BLaER1 (cell line): ENCODE measurements around the gene CAPZB.

ENCODE experiments used
- H3K27ac ChIP-seq: shearing (Covaris generic); formaldehyde crosslinking; 2 replicates; pipeline ENCODE4 v1.8.1; 2022
- H3K27me3 ChIP-seq: shearing (Covaris generic); formaldehyde crosslinking; 2 replicates; pipeline ENCODE4 v1.8.1; 2022
- H3K36me3 ChIP-seq: shearing (Covaris generic); formaldehyde crosslinking; 2 replicates; pipeline ENCODE4 v1.8.1; 2022
- H3K4me1 ChIP-seq: shearing (Covaris generic); formaldehyde crosslinking; 2 replicates; pipeline ENCODE4 v1.8.1; 2022
- H3K4me2 ChIP-seq: shearing (Covaris generic); formaldehyde crosslinking; 2 replicates; pipeline ENCODE4 v1.8.1; 2022
- H3K4me3 ChIP-seq: shearing (Covaris generic); formaldehyde crosslinking; 2 replicates; pipeline ENCODE4 v1.8.1; 2022
- H3K9ac ChIP-seq: shearing (Covaris generic); formaldehyde crosslinking; 2 replicates; pipeline ENCODE4 v1.8.1; 2022
- H3K9me3 ChIP-seq: shearing (Covaris generic); formaldehyde crosslinking; 2 replicates; pipeline ENCODE4 v1.8.1; 2022
- H4K20me1 ChIP-seq: shearing (Covaris generic); formaldehyde crosslinking; 2 replicates; pipeline ENCODE4 v1.8.1; 2022
- Cebpa-rat ChIP-seq: shearing (Covaris generic); IDR thresholded peaks from 2 replicates; pipeline ENCODE4 v1.8.1; 2022

The CAPZB gene

DNA sequence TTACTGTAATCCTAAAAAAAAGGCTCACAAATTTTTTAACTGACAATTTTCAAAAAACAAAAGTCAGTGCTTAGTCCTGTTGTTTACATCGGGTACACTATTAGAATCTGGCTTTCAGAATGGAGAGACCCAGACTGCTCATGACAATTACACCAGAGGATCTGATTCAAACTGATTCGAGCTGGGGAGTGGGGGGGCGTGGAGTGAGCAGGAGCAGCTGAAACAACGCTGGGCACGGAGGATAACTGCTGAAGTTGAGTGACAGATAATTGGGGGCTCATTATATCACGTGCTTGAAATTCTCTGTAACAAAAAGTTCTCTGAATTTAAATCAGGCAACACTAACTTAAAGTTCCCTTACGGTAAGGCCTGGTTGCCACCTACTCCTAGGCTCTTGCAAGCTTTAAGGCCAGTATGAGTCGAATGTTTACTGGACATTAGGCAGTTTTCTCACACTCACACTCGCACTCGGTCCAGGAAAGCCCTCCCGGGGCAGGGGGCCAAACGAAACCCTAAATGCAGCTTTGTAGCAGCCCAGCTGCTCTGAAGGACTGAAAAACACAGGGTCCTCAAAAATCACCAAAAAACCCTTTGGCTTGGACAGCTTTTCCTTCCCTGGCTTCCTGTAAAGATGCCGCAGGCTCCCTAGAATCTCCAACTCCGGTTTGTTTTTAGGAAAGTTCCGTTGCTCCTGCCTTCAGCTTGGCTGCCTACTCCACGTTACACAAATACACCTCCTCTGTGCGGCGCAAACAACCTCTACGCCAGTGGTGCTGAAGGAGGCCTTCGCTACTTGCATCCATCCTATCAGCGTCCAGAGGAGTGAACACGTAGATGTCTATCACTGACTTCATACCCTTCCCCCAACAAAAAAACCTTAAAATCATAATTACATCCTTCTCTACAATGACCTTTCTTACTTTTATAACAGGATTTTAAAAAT, 42.9 kb downstream of the CAPZB start:
- peaks cover 100% of the 10 kb centered on the region for H4K20me1 ChIP-seq

DNA sequence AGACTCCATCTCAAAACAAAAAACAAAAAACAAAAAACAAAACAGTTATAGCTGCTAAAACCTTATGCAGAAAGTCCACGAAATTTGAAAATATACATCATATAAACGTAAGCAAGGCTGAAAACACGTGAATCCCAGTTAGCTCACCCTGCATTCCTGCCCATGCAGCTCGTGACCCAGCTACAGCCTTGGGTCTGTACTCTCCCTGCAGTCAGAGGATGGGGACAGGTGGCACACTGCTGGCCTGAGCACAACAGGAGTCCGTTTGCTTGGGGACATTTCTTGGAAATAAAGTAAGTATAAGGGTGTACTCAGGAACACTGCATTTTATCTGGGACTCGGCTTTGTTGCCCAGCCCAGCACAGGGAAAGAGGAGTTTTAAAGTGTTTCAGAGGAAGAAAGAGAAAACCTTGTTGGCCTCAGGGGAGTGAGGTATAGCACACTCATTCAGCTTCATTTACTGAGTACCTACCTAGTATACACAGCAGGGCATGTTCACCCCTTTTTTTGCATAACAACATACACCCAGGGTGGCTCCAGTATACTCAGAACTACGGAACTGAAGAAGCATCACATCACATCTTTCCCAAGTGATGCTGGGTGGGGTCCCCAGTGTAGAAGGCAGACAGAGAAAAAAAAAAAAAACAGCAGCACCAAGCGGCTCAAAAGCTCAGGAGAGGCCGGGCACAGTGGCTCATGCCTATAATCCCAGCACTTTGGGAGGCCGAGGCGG, 44.1 kb downstream of the CAPZB start:
- Histone ChIP-seq H4K20me1 (peaks cover 100% of the 10 kb centered on the region), H3K9me3 (no peaks in the 10 kb centered on the region), H3K4me3 (no peak overlapping the region), H3K27me3 (no peaks in the 10 kb centered on the region), H3K4me1 (peaks cover 77% of the 10 kb centered on the region), H3K27ac (no peak overlapping the region), H3K9ac (0 out of 2 replicates have a peak overlapping the region, but pooled peaks have one; percentile 16), H3K36me3 (peaks cover 28% of the 10 kb centered on the region), H3K4me2 (peak overlapping the region; percentile 57)
- no peak for TF ChIP-seq Cebpa-rat

More for the DNA sequence above, 42.9 kb downstream of the CAPZB start:
- Histone ChIP-seq H3K9me3 (no peaks in the 10 kb centered on the region), H3K9ac (no peak overlapping the region), H3K27me3 (no peaks in the 10 kb centered on the region), H3K27ac (no peak overlapping the region), H3K4me3 (no peak overlapping the region), H3K4me2 (peak overlapping the region; percentile 20; the same call in 1 of the 2 replicates), H3K4me1 (peaks cover 88% of the 10 kb centered on the region), H3K36me3 (peaks cover 16% of the 10 kb centered on the region)
- TF ChIP-seq Cebpa-rat, result no peak

DNA sequence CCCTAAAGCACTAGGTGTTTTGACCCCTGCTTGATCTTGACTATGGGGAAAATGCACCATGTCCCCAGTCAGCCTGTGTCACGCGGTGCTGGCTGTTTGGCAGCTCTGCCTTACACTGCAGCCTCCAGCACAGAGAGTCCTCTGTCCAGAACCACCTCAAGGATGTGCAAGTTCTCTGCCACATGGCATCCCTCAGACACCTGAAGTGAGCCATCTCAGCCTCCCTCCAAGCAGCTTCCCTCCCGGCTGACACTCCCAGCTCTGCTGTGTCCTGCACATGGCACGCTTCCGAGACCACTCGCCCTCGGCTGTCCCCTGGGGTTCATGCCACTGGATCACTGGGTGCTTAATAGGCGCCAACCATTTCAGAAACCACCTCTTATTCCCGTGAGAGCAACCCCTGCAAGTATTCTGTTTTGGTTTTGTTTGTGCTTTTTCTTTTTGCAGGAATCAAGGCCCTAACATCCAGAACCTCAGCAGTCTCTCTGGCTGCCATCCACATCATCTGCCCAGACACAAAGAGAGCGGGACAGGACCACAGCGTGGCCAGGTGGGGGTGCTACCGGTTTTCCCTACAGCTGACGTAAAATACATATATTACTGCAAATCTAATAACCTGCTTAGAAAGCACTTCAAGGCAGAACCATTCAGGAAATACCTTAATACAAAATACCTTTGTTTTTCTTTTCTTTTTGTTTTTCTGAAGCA, 45.7 kb downstream of the CAPZB start:
- Histone ChIP-seq H4K20me1 (peaks cover 100% of the 10 kb centered on the region), H3K9ac (0 out of 2 replicates have a peak overlapping the region, but pooled peaks have one; percentile 12), H3K27me3 (no peaks in the 10 kb centered on the region), H3K9me3 (no peaks in the 10 kb centered on the region), H3K4me3 (no peak overlapping the region), H3K4me1 (peaks cover 70% of the 10 kb centered on the region), H3K4me2 (peak overlapping the region; percentile 57), H3K36me3 (peaks cover 36% of the 10 kb centered on the region), H3K27ac (no peak overlapping the region)
- TF ChIP-seq Cebpa-rat, result no peak

DNA sequence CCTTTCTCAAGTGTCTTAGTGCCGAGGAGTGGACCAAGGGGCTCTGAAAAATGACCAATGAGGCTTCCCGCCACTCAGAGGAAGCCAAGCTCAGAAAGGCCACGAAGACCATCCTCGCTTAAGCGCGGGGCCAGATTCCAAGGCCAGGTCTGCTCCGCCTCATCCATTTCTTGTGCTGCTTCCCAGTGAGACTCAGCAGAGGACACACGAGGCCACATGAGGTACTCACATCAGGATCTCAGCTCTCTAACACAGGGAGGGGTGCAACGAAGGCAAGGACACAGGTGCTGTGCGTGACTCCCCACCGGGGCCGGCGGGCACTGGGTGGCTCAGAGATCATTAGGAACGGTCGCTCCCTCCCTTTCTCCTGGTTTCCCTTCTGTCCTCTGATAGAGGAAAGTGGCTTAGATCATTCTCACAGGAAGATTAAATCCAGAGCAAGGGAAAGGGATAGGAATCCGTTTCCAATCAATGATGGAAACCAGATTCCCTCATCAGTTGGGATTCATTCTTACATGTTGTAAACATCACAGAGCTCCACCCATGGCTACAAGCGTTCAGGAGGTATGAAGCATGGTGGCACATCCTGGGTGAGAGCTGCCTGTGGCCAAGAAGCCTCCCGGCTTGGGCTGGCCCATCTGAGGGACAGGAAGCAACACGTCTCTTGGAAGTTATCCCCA, 46.7 kb downstream of the CAPZB start:
- peaks cover 43% of the 10 kb centered on the region for H3K36me3 ChIP-seq
- TF ChIP-seq Cebpa-rat, result no peak
- no peak overlapping the region for H3K27ac ChIP-seq
- no peak overlapping the region for H3K4me3 ChIP-seq
- H3K4me1 ChIP-seq, result peaks cover 61% of the 10 kb centered on the region
- no peak overlapping the region for H3K4me2 ChIP-seq
- H3K9ac ChIP-seq, result no peak overlapping the region
- peaks cover 100% of the 10 kb centered on the region for H4K20me1 ChIP-seq
- no peaks in the 10 kb centered on the region for H3K27me3 ChIP-seq
- no peaks in the 10 kb centered on the region for H3K9me3 ChIP-seq

DNA sequence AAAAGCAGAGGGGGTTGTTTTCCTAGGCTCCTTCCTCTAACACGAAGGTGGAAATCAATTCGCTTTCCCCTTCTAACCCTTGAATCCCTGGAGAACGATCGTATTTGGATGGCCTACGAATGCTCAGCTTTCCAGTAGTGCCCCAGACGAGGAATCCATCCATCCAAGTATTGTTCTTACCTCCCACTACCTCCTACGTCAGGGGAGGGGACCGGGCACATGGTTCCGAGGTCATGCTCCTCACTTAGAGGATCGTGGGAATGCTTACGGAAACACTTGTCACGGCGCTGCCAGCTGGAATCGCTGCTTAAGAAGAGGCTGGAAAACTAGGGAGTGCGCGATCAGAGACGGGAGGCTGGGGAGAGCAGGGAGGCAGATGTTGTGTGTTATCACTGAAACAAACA, 47.4 kb downstream of the CAPZB start:
- H3K27me3 ChIP-seq, result no peaks in the 10 kb centered on the region
- peaks cover 100% of the 10 kb centered on the region for H4K20me1 ChIP-seq
- no peak for TF ChIP-seq Cebpa-rat
- H3K4me2 ChIP-seq, result no peak overlapping the region
- H3K36me3 ChIP-seq, result peaks cover 51% of the 10 kb centered on the region
- no peak overlapping the region for H3K27ac ChIP-seq
- H3K4me1 ChIP-seq, result peaks cover 53% of the 10 kb centered on the region
- no peak overlapping the region for H3K4me3 ChIP-seq
- H3K9ac ChIP-seq, result no peak overlapping the region
- no peaks in the 10 kb centered on the region for H3K9me3 ChIP-seq

DNA sequence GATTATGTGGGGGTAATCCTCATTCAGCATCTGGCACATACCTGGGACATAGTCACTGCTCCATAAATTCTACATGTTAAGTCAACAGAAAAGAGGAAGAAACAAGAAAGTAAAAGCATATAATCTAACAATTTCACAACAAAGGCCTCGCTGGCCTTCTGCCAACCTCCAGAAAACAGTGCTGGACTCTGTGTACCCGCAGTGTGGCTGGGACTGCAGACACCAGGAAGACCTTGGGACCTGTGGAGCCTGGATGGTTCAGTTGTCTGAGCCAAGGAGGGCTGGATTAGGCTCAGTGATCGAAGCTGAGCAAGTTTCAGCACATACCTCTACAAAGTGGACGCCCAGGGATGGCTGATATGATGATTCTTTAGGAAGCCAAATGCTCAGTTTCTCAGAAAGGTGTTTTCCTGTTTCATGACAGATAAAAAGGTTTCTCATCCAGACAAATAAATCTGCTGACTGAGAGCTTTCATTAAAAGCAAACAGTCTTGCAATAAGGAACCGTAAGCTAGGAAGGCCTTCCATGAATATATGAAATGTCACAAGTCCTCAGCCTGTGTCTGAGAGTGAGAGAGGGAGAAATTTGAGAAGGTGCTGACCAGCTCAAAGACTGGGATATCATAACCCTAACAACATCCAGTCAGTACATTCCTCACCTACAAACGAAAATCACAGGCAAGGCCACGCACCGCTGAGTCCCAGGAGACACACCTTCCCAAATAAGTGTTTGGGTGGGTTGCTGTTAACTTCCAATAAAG, 48.4 kb downstream of the CAPZB start:
- Histone ChIP-seq H3K27ac (no peak overlapping the region), H3K9me3 (no peaks in the 10 kb centered on the region), H3K9ac (no peak overlapping the region), H3K4me2 (no peak overlapping the region), H3K4me3 (no peak overlapping the region), H4K20me1 (peaks cover 100% of the 10 kb centered on the region), H3K27me3 (no peaks in the 10 kb centered on the region), H3K36me3 (peaks cover 57% of the 10 kb centered on the region), H3K4me1 (peaks cover 43% of the 10 kb centered on the region)
- TF ChIP-seq Cebpa-rat, result no peak

DNA sequence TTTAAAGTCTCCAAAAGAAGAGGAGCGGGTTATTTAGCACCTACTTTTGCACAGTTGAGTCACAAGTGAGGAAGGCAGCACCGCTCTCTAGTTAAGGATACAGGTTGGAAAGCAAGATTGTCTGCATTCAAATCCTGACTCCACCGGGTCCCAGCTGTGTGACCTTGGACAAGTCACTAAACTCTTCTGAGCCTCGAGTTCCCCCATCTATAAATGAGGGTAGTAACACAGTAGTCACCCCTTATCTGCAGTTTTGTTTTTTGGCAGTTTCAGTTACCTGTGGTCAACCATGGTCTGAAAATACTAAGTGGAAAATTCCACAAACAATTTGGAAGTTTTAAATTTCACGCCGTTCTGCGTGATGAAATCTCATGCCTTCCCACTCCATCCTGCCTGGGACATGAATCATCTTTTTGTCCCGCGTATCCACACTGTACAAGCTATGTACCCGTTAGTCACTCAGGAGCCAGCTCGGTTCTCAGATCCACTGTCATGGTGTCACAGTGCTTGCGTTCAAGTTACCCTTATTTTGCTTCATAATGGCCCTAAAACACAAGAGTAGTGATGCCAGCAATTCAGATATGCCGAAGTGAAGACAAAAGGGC, 49.4 kb downstream of the CAPZB start:
- H3K4me2 ChIP-seq, result no peak overlapping the region
- H3K9me3 ChIP-seq, result no peaks in the 10 kb centered on the region
- no peak overlapping the region for H3K27ac ChIP-seq
- H3K36me3 ChIP-seq, result peaks cover 57% of the 10 kb centered on the region
- H3K9ac ChIP-seq, result no peak overlapping the region
- no peak overlapping the region for H3K4me3 ChIP-seq
- H3K27me3 ChIP-seq, result no peaks in the 10 kb centered on the region
- H3K4me1 ChIP-seq, result peaks cover 38% of the 10 kb centered on the region
- peaks cover 100% of the 10 kb centered on the region for H4K20me1 ChIP-seq
- TF ChIP-seq Cebpa-rat, result no peak

DNA sequence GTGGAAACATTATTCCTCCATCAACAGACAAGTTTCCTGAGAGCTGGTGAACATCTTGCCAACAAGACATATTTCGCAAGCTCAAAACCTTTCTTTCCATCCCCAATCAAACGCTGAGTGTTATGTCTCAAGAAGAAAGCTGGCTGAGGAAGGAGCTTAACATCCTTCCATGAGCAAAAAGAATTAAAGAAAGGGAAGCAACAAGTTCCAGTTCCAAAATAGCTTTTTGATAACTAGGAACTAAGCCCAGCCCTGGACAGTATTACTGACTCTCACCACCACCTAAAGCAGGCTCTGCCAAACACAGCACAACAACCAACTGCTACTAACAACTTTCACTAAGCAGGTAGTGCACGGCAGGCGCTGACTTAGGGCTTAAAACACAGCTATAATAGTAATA, 50.2 kb downstream of the CAPZB start:
- H3K4me1 ChIP-seq, result peaks cover 38% of the 10 kb centered on the region
- TF ChIP-seq Cebpa-rat, result 0 out of 2 replicates have a peak, but pooled peaks have one; percentile 36

More for the DNA sequence above, 50.2 kb downstream of the CAPZB start:
- H3K36me3 ChIP-seq, result peaks cover 57% of the 10 kb centered on the region
- H4K20me1 ChIP-seq, result peaks cover 100% of the 10 kb centered on the region
- H3K27ac ChIP-seq, result no peak overlapping the region
- no peak overlapping the region for H3K4me3 ChIP-seq
- H3K27me3 ChIP-seq, result no peaks in the 10 kb centered on the region
- H3K4me2 ChIP-seq, result no peak overlapping the region
- H3K9me3 ChIP-seq, result no peaks in the 10 kb centered on the region
- no peak overlapping the region for H3K9ac ChIP-seq
